MCF 10A (cell line): ENCODE measurements around the gene WTIP. TPM values are rescaled to one million over a fixed set of nuclear protein-coding genes. Genes with fewer than 3 reads are reported as not detected.

Source experiments
- BruUV-seq: library from RNA; stranded (reverse); fragments of 400-500 nt; replicated peaks from 2 replicates; lab custom pipeline; 2021; lab: Mats Ljungman, UMichigan
- CTCF ChIA-PET: fragments of 300-600 bp; sonication (Branson Sonifier 250); formaldehyde crosslinking; extraction: SDS; loops from one replicate; lab custom pipeline; 2021; ENCODE audit warnings: antibody characterized with exemption, inconsistent platforms; lab: Yijun Ruan, JAX
- POLR2A ChIA-PET: fragments of 300-600, 350-650 bp; sonication (Branson Sonifier 250); formaldehyde crosslinking; extraction: SDS; loops from one replicate; lab custom pipeline; 2020; ENCODE audit warnings: antibody characterized with exemption, inconsistent platforms; lab: Yijun Ruan, JAX
- DNase-seq: peaks from one replicate; pipeline ENCODE4 v3.0.0-alpha.2; 2018; ENCODE audit not compliant: unreplicated experiment
- H3K27ac Mint-ChIP-seq: one replicate; pipeline ENCODE4 v1.8.0; 2022; ENCODE audit warnings: mild to moderate bottlenecking, low read depth, mixed read lengths; ENCODE audit not compliant: unreplicated experiment
- H3K27me3 Mint-ChIP-seq: one replicate; pipeline ENCODE4 v1.8.0; 2022; ENCODE audit warnings: mixed read lengths; ENCODE audit not compliant: insufficient read depth, unreplicated experiment
- H3K36me3 Mint-ChIP-seq: one replicate; pipeline ENCODE4 v1.8.0; 2022; ENCODE audit warnings: mild to moderate bottlenecking, moderate library complexity, mixed read lengths; ENCODE audit not compliant: insufficient read depth, unreplicated experiment
- H3K4me1 Mint-ChIP-seq: one replicate; pipeline ENCODE4 v1.8.0; 2022; ENCODE audit warnings: mixed read lengths; ENCODE audit not compliant: insufficient read depth, unreplicated experiment
- H3K4me3 Mint-ChIP-seq: one replicate; pipeline ENCODE4 v1.8.0; 2022; ENCODE audit warnings: mild to moderate bottlenecking, moderate library complexity, mixed read lengths; ENCODE audit not compliant: unreplicated experiment
- H3K9me3 Mint-ChIP-seq: one replicate; pipeline ENCODE4 v1.8.0; 2022; ENCODE audit warnings: mixed read lengths; ENCODE audit not compliant: unreplicated experiment
- CTCF ChIP-seq: fragments of 200-600 bp; IDR thresholded peaks from one replicate; pipeline ENCODE4 v1.8.0; 2022; ENCODE audit warnings: antibody characterized with exemption, mild to moderate bottlenecking; ENCODE audit not compliant: unreplicated experiment
- intact Hi-C: fragments of 100-400 bp; cut with micrococcal nuclease; formaldehyde crosslinking; loops from 2 replicates; pipeline ENCODE4 v1.14.1; 2022
- total RNA-seq: library from RNA; stranded (reverse); gene quantifications from 2 replicates; pipeline ENCODE4 v1.2.3, GENCODE V29; 2022

Gene WTIP
- total RNA-seq, 1 experiment from 2014 or later = 22.6 TPM

DNA sequence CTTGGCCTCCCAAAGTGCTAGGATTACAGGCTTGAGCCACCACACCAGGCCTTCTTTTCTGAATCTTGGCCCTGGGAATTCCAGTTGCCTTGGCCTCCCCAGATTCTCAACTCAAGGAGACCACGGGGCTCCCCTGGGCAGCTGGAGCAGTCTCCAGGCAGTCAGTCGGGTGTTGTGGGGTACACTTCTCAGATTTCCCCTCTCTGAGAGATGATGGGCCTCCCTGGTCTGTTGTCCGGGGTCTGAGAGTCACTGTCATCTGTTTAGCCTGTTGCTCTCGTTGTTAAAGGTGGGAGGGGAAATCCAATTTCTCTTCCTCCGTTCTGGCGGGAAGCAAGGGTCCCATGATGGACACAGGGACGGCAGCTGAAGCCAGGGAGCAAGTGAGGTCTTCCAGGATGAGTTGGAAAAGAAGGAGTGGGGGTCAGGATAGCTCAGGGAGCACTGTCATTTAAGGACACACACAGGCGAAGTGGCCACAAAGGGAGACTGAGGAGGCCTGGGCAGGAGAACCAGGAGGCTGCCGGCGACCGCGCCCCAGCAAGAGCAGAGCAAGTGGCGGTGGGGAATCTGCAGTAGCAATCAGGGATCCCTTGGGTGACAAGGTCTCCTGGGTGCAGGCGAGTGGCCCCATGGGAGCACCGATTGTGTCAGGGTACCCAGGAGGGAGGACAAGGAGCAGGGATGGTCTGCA is 15.7 kb downstream of the WTIP start:
- no peak overlapping the region for H3K4me3 Mint-ChIP-seq
- peaks cover 6% of the 10 kb centered on the region for H3K4me1 Mint-ChIP-seq
- ChIA-PET POLR2A (no interaction called here), CTCF (interaction anchor here (0.6 kb wide), 2 partner anchors 87 to 726 kb away, joined by 3 to 4 read pairs; no protein-coding TSS in a partner anchor)
- peaks cover 53% of the 10 kb centered on the region for H3K36me3 Mint-ChIP-seq
- no peak for DNase-seq
- no peaks in the 10 kb centered on the region for H3K27me3 Mint-ChIP-seq
- BruUV-seq = no TSS peak
- intact Hi-C loops = no loop called here
- no peaks in the 10 kb centered on the region for H3K9me3 Mint-ChIP-seq
- no peak for TF ChIP-seq CTCF
- no peak overlapping the region for H3K27ac Mint-ChIP-seq

DNA sequence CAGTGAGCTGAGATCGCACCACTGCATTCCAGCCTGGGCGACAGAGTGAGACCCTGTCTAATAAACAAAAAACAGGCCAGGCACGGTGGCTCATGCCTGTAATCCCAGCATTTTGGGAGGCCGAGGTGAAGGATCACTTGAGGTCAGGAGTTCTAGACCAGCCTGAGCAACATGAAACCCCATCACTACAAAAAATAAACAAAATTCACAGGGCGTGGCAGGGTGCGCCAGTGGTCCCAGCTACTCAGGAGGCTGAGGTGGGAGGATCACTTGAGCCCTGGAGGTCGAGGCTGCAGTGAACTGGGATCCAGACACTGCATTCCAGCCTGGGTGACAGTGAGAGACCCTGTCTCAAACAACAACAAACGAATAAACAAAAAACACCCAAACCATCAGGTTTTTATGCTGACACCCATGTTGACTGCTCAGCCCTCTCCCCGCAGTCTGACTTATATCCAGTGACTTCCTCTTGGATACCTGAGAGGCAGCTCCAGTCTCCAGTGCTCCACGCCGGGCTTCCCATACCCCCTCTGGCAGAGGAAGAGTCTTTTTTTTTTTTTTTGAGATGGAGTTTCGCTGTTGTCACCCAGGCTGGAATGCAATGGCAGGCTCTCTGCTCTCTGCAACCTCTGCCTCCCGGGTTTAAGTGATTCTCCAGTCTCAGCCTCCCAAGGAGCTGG is 17.7 kb downstream of the WTIP start:
- intact Hi-C loops = no loop called here
- no peaks in the 10 kb centered on the region for H3K9me3 Mint-ChIP-seq
- H3K27me3 Mint-ChIP-seq = no peaks in the 10 kb centered on the region
- peaks cover 33% of the 10 kb centered on the region for H3K36me3 Mint-ChIP-seq
- H3K4me1 Mint-ChIP-seq = peaks cover 6% of the 10 kb centered on the region
- H3K27ac Mint-ChIP-seq = no peak overlapping the region
- no peak for DNase-seq
- no peak overlapping the region for H3K4me3 Mint-ChIP-seq
- ChIA-PET CTCF (interaction anchor here (0.6 to 2.0 kb wide), 5 partner anchors 12 to 221 kb away, joined by 3 to 10 read pairs (median 4); no protein-coding TSS in a partner anchor), POLR2A (no interaction called here)
- TF ChIP-seq CTCF = no peak
- no TSS peak for BruUV-seq

DNA sequence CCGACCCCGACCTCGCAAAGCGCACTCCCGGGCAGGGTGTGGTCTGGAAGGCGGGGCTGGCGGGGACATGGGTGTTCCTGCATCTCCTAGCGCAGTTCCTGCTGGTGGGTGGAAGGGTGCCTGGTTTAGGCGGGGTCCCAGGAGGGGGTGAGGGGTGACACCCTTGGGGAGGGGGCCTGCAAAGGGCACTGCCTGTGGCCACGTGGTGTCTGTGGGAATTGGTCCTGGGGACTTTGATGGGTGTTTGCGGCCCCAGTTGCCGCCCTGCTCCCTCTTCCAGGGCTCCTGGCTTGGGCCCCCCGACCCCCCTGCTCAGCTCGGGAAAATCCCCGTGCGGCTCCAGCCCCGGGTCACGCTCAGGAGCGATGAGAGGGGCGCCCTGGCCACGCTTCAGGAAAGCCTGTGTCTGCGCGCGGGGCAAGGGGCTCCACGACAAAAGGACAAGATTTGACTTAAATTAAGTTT is 19.1 kb downstream of the WTIP start:
- H3K27me3 Mint-ChIP-seq = no peaks in the 10 kb centered on the region
- H3K9me3 Mint-ChIP-seq = no peaks in the 10 kb centered on the region
- peaks cover 23% of the 10 kb centered on the region for H3K36me3 Mint-ChIP-seq
- peaks cover 6% of the 10 kb centered on the region for H3K4me1 Mint-ChIP-seq
- intact Hi-C loops = loop anchor here (1.0 kb wide), 1 partner anchor 212 kb away; no protein-coding TSS in a partner anchor
- DNase-seq = no peak
- no peak overlapping the region for H3K4me3 Mint-ChIP-seq
- CTCF ChIA-PET = interaction anchor here (0.6 to 2.0 kb wide), 12 partner anchors 8 to 1141 kb away, joined by 3 to 10 read pairs (median 4); no protein-coding TSS in a partner anchor
- no peak for TF ChIP-seq CTCF
- BruUV-seq = no TSS peak
- no peak overlapping the region for H3K27ac Mint-ChIP-seq
- POLR2A ChIA-PET = interaction anchor here (0.7 kb wide), 1 partner anchor 29 kb away, joined by 3 read pairs; no protein-coding TSS in a partner anchor
